ENCODE measurements around the gene HADHB.
A peak's percentile ranks its signal among the peaks of the same experiment; 100 is the strongest.

Gene HADHB

DNA sequence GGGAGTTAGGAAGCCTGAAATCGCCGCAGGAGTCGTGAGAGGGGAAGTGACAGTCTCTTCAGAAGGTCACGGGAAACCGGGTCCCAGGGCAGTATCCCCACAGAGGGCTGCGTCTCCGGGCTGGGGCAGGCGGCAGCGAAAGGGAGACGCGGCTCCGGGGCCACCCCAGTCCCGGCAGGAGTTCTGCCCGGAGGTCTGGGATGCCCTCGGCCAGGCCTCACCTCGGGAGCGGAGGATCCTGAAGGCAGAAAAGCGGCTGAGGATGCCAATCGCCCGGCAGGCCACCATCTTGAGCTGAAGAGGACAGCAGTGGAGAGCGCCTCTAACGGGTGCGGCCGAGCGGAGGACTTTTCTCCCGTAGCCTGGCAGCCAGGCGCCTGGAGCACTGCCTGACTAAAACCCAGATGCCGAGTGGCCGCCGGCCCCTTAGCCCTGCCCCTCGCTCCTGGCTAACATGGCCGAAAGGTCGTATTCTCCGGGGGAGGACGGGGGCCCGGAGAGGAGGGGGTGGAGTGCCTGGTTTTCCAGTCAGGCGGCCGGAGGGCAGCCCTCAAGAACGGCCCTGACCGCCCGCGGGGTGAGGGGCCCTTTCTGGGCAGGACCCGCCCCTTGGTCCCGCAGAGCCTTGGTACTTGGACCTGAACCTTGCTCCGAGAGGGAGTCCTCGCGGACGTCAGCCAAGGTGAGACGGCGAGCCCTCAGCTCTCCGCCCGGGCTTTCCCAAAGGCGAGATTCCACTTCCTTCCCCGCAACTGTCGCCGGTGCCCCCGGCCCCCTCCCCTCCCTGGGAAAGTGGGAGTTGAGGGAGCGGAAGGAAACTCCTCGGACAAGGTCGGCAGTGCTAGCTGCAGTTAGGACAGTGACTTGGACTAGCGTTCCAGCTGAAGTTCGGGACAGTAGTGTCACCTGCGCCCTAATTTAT lies at the start of gene HADHB, which contains the start of gene HADHA:
TSS of gene HADHB (plus strand) at position 631 of the 922 bp plus-strand sequence. CDS start 9,316 bp downstream, outside the sequence.
TSS of gene HADHA (minus strand) at position 324 of the 922 bp plus-strand sequence. CDS start at position 288, 36 bp downstream.
- DNase-seq (ENCODE audit: low read depth): peak; percentile 56
- TF ChIP-seq, protein P1, sequence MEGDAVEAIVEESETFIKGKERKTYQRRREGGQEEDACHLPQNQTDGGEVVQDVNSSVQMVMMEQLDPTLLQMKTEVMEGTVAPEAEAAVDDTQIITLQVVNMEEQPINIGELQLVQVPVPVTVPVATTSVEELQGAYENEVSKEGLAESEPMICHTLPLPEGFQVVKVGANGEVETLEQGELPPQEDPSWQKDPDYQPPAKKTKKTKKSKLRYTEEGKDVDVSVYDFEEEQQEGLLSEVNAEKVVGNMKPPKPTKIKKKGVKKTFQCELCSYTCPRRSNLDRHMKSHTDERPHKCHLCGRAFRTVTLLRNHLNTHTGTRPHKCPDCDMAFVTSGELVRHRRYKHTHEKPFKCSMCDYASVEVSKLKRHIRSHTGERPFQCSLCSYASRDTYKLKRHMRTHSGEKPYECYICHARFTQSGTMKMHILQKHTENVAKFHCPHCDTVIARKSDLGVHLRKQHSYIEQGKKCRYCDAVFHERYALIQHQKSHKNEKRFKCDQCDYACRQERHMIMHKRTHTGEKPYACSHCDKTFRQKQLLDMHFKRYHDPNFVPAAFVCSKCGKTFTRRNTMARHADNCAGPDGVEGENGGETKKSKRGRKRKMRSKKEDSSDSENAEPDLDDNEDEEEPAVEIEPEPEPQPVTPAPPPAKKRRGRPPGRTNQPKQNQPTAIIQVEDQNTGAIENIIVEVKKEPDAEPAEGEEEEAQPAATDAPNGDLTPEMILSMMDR (IDR thresholded peaks at IDR 0.05; ENCODE audit: control insufficient read depth, insufficient read depth, low read depth, low read length, missing control alignments): peak; percentile 29
- peak within 1 kb of the TSS; percentile 100 for H3K4me3 ChIP-seq (ENCODE audit: control insufficient read depth, low read depth, low read length)

DNA sequence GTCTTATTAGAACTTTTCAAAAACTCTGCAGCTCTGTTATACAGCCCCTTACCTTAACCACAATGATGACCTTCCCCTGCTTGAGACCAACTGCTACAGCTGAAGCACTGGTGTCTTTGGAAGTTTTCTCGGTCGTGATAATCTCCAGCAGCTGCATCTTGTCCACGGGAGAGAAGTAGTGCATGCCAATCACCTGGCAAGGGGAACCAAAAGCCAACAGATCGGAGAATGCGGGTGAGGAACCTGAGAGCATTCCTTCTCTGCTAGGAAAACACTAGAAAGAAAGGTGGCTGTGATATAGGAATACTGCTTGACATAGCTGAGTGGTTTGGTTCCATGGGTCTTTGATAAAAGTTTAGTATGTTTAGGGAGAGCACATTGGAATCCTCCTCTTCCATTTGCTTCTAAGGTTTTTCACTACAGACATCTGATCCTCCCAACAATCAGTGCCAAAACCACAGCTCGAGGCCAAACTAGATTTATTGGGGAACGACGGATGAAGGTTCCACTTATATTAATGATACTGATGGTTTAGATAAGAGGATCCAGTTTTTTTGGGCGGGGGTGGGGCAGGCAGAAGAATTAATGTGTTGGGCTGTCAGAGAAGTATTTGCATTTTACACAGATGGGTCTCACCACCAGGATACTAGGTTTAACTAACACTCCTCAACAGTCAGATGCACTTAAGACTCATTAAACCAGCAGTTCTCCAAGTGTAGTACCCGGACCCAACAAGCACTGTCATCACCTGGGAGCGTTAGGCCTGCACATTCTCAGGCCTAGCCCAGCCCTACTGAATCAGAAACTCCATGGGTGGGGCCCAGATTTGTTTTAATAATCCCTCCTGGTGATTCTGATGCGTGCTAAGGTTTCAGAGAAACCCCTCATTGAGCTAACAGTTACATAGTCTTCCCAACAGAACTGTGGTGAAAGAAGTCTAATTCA lies 49.4 kb upstream of the HADHB start:
- no peak for DNase-seq (ENCODE audit: low read depth)
- H3K4me3 ChIP-seq (ENCODE audit: control insufficient read depth, low read depth, low read length): no peak overlapping the region
- TF ChIP-seq, protein P1 (IDR thresholded peaks at IDR 0.05; ENCODE audit: control insufficient read depth, insufficient read depth, low read depth, low read length, missing control alignments): no peak

DNA sequence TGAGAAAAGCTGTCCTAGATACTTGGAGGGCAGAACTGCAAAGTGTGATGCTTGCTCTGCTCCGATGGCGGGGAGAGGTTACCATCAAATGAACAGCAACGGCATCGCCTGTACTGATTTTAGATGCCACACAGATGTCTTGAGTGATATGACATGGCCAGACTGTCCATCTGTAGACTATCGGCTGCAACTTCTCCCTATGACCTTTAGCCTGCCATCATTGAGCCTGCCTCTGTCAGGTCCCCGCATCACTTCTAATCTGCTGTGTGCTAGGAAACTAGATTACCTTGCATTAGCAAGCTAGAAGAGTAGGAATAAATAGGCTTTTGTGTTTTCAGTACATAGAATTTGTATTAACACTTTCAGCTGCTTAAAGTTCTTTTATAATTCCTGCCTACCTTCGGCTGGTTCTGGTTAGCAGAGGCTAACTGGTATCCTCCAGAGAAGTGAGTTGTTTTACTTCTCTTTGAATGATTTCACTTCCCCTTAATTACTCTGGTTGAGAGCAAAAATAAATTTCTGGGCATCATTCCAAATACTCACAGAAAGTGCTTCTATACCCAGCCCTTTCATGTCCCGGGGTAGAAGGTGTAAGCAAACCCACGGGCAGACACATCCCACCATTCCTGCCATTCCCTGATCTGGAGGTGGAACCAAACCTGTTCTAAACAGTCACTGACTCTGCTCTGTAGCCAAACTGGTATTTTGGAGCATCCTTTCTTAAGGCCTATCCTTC lies 47.9 kb upstream of the HADHB start:
- no peak for DNase-seq (ENCODE audit: low read depth)
- no peak overlapping the region for H3K4me3 ChIP-seq (ENCODE audit: control insufficient read depth, low read depth, low read length)
- TF ChIP-seq, protein P1 (IDR thresholded peaks at IDR 0.05; ENCODE audit: control insufficient read depth, insufficient read depth, low read depth, low read length, missing control alignments): no peak

DNA sequence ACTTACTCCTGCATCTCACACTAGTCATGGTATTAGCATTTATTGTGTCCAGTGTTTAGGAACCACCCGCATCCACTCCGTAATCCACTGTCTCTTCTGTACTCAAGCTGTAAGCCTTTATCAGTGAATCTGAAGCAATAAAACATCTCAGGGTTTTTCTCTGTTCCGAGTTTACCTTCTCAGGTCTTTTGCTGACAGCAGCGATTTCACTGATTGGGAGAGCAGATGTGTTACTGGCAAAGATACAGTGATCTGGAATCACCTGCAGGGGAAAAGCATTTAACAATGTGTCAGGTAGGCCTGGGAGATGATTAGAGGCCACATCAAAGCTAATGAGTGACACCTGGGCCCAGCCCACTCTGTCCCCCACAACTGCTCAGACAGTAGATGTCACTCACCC lies 47.2 kb upstream of the HADHB start:
- TF ChIP-seq, protein P1 (IDR thresholded peaks at IDR 0.05; ENCODE audit: control insufficient read depth, insufficient read depth, low read depth, low read length, missing control alignments): no peak
- DNase-seq (ENCODE audit: low read depth): no peak
- no peak overlapping the region for H3K4me3 ChIP-seq (ENCODE audit: control insufficient read depth, low read depth, low read length)

DNA sequence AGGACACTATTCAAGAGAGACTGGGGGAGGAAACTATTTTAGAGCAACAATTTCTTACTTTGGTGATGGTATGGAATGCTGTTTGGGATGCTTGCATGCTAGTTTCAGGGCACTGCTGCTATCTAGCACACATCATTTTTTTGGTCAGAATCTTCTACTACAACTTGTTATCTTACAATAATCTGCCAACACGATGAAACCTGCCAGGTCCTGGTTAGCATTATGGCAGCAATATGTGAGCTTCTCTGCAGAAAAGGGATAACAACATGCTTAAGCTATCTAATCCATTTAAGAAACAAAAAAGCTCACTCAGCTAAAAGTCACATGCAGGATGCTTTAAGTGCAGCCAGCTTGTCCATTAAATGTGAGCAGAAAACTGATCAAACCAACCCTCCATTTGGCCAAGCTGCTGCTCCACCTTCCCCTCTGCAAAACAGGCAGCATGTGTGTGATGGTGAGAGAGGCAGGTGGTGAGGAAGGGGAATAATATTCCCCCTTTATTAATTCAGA lies 41.7 kb upstream of the HADHB start:
- DNase-seq (ENCODE audit: low read depth): no peak
- no peak overlapping the region for H3K4me3 ChIP-seq (ENCODE audit: control insufficient read depth, low read depth, low read length)
- TF ChIP-seq, protein P1 (IDR thresholded peaks at IDR 0.05; ENCODE audit: control insufficient read depth, insufficient read depth, low read depth, low read length, missing control alignments): no peak
